ENCODE data around the gene RALBP1. TPM values are rescaled to one million over a fixed set of nuclear protein-coding genes. Genes with fewer than 3 reads are reported as not detected.
A peak's percentile ranks its signal among the peaks of the same experiment; 100 is the strongest.
"Not testable (repeated sequence)": the region's sequence is repeated elsewhere in the genome, so short reads cannot be mapped to it uniquely, and the experiment has no call there.

Gene RALBP1
- total RNA-seq, 1 donor from 2014 or later: 50.3 TPM

DNA sequence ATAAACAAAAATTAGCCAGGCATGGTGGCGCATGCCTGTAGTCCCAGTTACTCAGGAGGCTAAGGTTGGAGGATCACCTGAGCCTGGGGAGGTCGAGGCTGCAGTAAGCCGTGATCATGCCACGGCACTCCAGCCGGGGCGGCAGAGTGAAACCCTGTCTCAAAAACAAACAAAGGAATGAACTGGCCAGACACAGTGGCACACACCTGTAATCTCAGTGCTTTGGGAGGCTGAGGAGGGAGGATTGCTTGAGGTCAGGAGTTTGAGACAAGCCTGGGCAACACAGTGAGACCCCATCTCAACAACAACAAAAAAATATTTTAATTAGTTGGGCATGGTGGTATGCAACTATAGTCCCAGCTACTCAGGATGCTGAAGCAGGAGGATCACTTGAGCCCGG is 24.4 kb upstream of the RALBP1 start:
- intact Hi-C loops (cut with micrococcal nuclease); ATAC-seq; DNase-seq: not testable (repeated sequence)

DNA sequence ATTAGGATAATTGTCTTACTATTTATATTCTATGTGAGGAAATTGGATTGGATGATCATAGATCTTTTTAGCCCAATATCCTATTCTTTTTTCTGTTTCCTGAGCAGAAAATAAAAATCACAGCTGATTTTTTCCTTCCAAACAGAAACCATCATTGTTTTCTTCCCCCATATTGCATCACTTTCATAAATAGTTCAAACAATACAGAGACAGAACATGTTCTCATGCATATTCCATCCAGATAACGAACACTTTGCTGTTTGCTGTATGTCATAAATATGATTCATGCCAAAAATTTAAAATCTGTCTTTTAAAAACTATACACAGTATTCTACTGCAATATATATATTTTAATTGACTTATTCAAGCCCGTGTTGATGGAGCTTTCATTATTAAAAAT is 22.0 kb upstream of the RALBP1 start:
- ATAC-seq: no peak
- intact Hi-C loops (cut with micrococcal nuclease): no loop called here
- DNase-seq: no peak

DNA sequence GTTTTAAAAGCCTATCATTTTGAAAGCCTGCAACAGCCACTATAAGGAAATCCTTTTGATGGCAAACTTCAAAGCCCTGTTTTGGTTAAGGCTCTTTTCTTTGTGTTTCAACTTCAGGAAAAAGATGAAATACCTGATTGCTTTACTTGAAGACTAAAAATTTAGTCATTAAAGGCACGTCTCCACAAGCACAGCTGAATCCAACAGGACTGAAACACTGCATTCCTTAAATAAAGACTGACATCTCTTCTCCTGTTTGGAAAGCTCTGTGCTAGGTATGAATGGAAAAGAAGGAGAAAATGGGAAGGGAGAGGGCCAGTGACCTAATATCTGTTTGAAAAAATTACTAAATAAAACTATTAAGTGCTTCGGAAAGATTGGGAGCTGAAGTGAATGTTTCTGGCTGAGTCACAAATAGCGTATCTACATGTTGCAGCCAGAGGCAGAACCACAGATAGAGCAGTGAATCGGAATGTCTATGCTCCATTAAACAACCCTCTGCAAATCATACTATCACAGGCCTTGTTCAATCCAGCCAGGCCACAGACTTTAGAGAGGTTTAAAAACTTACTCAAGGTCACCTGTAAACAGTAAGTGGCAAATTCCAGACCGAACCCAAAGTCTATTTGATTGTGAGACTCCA is 21.1 kb upstream of the RALBP1 start:
- intact Hi-C loops (cut with micrococcal nuclease): no loop called here
- peak; percentile 55 for ATAC-seq
- DNase-seq: no peak

DNA sequence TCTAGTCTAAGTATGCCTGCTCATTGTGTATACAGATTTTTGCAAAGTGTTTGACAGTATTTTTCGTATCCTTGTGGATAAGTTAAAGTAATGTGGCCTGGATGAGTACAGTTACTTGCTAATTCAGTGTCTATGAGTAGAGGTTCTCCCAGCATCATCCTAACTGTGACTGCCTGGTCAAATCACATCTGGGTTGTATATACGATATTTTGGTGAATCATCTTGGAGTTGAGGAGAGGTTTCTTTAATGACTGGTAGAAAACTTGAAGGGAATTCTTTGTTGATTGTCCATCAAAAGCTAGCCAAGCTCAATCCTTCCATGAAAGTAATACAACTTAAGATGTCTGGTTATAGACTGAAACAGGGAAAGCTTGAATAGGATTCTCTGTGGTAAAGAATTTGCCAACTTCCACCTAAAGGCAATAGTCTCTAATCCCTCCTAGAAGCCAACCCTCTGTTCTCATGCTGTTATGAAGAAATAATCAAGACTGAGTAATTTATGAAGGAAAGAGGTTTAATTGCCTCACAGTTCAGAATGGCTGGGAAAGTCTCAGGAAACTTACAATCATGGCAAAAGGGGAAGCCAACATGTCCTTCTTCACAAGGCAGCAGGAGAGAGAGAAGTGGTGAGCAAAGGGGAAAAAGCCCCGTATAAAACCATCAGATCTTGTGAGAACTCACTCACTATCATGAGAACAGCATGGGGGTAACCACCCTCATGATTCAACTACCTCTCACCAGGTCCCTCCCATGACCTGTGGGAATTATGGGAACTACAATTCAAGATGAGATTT is 19.4 kb upstream of the RALBP1 start:
- DNase-seq: no peak
- ATAC-seq: no peak
- intact Hi-C loops (cut with micrococcal nuclease): no loop called here

DNA sequence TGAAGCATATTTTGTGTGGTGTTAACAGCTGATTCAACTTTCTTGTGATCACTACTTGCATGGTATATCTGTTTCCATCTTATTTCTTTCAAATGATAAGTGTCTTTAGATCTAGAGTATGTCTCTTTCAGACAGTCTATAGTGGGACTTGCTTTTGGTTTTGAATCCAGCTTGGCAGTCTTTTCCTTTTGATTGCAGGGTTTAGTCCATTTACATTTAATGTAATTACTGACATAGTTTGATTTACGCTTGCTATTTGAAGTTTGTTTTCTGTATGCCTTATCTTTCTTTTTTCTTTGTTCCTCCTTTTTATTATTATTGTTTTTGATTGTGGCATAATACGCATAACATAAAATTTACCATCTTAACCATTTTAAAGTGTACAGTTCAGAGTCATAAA is 9.2 kb upstream of the RALBP1 start:
- intact Hi-C loops (cut with micrococcal nuclease): no loop called here
- DNase-seq (no peak), ATAC-seq (no peak)

DNA sequence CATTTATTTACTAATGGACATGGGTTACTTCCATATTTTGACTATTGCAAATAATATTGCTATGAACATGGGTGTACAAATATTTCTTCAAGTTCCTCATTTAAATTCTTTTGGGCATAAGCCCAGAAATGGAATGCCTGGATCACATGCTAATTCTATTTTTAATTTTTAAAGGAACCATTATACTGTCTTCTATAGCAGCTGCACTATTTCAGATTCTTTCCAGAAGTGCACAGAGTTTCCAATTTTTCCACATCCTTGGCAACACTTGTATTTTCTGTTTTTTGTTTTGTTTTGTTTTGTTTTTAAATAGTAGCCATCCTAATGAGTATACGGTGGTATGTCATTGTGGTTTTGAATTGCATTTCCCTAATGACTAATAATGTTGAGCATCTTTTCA is 8.5 kb upstream of the RALBP1 start:
- ATAC-seq (no peak), DNase-seq (no peak)
- intact Hi-C loops (cut with micrococcal nuclease): no loop called here

DNA sequence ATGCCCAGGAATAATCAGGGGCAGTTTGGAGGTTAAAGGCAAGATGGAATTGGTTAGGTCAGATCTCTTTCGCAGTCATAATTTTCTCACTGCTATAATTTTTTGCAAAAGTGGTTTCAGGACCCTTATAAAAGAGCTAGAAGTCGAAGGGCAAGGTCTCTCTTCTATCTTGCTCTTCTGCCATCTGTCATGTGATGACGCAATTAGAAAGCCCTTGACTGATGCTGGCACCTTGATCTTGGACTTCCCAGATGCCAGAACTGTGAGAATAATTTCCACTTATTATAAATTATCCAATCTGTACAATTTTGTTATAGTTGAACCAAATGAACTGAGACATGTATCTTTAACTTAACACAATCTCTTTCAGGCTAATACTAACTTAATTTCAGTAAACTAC is 6.3 kb upstream of the RALBP1 start:
- DNase-seq (no peak), ATAC-seq (no peak)
- intact Hi-C loops (cut with micrococcal nuclease): no loop called here

DNA sequence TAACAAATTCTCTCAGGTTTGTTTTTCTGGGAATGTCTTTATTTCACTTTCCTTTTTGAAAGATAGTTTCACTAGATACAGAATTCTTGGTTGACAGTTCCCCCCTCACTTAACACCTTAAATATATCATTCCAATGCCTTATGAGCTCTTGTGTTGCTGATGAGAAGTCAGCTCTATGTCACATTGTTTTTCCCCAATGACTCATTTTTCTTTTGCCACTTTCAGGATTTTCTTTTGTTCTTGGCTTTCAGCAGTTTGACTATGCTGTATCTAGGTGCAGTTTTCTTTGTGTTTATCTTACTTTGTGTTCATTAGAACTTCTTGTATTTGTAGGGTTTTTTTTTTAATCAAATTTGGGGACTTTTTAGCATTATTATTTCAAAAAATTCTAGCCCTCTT is 5.6 kb upstream of the RALBP1 start:
- intact Hi-C loops (cut with micrococcal nuclease): no loop called here
- DNase-seq (no peak), ATAC-seq (no peak)

DNA sequence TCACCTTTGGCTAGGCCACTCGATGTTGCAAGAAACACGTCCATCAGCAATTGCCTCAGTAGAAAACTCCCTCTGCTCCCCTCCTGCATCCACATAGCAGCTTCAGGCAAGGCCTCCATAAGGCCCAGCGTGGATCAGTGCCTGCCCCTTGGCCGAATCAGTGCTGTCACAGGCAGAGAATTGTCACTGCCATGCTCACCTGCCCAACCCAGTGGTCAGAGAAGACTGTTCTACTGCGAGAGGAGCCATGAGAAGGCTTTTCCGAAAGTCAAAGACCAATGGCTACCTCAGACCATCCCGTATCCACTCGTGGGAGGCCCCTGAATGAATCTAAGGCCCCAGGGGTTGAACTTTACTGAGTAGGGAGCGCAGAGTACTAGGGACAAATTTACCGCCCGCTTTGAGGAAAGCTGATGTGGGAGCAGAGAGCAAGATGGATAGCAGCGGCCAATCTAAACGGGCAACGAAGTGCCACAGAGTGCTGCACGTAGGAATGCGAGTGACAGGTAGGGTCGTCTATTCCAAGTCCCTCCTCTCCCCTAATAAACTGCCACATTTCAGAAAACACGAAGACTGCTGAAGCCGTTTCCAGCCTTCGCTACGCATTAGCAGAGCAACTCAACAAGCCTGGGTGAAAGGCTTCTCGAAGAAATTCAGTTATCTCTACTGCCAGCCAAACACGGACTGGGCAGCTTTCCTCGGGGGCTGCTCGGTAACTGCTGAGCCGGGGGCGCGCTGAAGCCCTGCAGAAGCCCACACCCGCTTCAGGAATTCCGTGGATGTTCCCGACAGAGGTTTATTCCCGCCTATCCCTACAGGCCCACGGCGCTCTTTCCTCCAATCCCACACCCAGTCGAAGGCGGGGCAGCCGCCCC is 968 bp upstream of the RALBP1 start:
- ATAC-seq: peak; percentile 83
- intact Hi-C loops (cut with micrococcal nuclease): no loop called here
- DNase-seq: no peak

DNA sequence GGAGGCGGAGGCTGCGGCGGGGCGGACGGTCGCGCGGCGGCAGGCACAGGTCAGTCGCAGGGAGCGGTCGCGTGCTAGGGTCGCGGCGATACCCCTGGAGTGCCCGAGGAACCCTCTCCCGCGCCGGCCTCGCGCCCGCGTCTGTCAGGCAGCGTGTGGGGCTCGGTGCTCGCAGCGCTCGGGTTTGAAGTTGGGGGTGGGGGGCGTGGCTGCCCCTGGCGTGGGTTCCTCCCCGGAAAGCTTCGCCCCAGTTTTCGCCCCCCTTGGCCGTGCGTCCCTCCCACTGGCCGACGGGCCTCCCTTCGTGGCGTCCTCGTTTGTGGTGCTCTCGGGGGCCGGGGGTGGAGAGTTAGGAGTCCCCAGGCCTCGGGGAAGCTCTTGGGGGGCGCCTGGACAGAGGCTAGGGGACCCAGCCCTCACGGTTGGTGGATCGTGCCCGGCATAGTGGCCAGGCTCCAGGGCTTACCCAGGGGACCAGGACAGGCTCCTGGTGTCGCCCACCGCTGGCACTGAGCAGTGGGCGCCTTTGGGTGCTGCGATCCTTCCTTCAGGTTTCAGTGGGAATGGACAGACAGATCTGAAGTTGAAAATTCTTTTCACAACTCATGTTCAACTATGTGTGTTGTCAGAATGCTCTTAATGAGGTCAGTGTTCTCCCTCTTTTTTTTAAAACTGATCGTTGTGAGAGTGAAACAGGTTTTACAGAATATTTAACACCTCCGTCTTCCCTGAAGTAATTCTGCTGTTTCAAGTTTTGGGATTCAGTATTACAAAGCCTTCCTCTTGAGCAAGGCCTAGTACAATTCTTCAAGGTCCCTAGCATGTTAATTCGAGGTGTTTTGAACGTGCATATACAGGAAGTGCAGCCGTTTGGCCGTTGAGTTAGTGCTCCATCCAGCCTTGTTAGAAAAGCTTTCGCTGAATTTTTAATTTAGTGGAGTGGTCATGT is 604 bp downstream of the RALBP1 start:
- intact Hi-C loops (cut with micrococcal nuclease): no loop called here
- no peak for ATAC-seq
- no peak for DNase-seq

DNA sequence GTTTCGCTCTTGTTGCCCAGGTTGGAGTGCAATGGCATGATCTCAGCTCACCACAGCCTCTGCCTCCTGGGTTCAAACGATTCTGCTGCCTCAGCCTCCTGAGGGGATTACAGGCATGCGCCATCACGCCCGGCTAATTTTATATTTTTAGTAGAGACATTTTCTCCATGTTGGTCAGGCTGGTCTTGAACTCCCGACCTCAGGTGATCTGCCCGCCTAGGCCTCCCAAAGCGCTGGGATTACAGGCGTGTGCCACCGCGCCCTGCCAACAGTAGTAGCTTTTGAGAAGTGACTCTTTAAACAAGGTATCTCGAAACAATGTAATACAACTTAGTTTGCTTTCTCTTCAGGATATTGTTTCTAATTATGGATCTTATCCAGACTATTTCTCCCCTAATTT is 1.6 kb downstream of the RALBP1 start:
- intact Hi-C loops (cut with micrococcal nuclease); ATAC-seq; DNase-seq: not testable (repeated sequence)

DNA sequence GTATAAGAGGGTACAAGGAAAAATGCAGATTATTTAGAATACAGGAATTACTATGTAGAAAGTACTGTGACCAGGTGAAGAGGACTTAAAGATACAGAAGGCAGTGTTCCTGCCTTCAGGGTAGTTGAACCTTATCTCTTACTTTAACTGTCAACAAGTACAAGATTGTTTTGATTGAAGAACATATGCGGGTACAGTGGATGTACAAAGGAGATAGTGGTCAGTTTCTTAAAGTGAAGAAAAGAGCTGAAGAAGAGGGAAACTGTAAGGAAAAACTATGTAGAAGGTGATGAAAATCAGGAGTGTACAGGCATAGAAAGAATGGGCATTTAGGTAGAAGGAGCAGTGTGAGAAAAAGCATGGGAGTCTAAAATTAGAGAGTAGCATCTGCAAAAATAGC is 2.2 kb downstream of the RALBP1 start:
- intact Hi-C loops (cut with micrococcal nuclease): no loop called here
- no peak for ATAC-seq

DNA sequence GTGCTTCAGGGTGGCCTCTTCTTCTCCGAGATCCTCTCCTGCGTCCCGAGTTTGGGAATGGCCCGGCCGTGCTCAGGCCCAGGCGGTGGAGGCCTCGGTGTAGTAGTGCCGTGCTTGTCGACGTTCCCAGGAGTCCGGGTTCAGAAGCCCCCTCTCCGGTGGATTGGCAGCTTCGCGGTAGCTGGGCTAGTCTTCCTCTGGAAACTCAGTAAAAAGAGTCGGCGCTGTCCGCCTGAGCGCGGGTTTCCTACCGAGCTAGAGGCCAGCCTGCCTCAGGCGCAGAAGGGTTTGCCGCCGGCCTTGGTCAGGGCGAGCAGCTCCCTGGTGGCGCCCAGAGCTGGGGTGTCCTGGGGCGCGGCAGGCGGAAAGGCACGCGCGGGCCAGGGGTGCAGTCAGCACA is 3.2 kb downstream of the RALBP1 start:
- intact Hi-C loops (cut with micrococcal nuclease): no loop called here
- peak; percentile 30 for DNase-seq
- ATAC-seq: no peak

More for the DNA sequence above, 2.2 kb downstream of the RALBP1 start:
- no peak for DNase-seq

DNA sequence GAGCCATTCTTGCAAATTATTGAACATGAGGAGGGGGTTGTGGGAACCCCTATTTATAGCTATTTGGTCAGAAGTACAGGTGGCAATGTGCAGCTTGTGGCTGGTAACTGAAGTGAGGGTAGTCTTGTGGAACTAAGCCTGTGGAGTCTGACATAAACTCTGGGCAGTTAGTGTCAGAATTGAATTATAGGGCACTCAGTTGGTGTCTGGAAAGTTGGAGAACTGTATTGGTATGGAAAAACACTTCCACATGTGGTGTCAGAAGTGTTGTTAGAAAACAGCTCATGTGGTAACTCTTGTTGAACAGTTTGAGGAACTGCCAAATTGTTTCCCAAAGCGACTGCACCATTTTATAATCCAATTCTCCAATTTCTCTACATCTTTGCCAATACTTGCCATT is 7.5 kb downstream of the RALBP1 start:
- no peak for ATAC-seq
- intact Hi-C loops (cut with micrococcal nuclease): no loop called here

DNA sequence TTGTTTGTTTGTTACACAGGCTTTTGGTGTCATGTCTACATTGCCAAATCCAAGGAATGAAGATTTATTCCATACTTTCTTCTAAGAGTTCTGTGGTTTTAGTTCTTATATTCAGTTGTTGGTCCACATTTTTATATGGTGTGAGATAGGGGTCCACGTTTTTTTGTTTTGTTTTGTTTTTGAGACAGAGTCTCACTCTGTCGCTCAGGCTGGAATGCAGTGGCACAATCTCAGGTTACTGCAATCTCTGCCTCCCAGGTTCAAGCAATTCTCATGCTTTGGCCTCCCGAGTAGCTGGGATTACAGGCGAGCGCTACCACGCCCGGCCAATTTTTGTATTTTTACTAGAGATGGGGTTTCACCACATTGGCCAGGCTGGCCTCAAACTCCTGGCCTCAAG is 8.2 kb downstream of the RALBP1 start:
- intact Hi-C loops (cut with micrococcal nuclease): no loop called here
- ATAC-seq (no peak), DNase-seq (no peak)

More for the DNA sequence above, 7.5 kb downstream of the RALBP1 start:
- no peak for DNase-seq

DNA sequence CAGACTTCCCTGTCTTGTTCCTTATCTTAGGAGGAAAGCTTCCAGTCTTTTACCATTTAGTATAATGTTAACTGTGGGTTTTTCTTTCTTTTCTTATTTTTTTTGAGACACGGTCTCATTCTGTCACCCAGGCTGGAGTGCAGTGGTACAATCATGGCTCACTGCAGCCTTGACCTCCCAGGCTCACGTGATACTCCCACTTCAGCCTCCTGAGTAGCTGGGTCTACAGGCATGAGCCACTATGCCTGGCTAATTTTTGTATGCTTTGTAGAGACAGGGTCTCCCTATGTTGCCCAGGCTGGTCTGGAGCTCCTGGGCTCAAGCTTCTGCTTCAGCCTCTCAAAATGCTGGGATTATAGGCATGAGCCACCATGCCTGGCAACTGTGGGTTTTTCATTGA is 9.5 kb downstream of the RALBP1 start:
- intact Hi-C loops (cut with micrococcal nuclease); DNase-seq; ATAC-seq: not testable (repeated sequence)

DNA sequence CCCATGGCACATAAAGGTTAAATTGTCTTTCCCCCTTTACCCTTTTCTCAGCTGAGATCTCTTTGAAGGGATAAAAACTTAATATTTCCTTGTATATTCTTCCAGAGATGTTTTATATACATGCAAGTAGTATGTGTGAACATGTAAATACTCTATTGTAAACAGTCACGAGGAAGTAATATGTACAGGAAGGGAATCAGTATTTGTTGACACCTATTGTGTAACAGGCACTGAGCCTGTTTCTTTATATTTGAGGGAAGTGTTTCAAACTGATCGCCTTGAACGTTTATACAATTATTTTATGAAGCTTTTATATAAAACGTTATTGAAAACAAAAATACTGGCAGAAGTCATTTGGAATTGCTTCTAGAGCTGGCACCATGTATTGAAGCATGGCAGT is 13.2 kb downstream of the RALBP1 start:
- intact Hi-C loops (cut with micrococcal nuclease): no loop called here
- ATAC-seq: no peak
- DNase-seq: no peak

DNA sequence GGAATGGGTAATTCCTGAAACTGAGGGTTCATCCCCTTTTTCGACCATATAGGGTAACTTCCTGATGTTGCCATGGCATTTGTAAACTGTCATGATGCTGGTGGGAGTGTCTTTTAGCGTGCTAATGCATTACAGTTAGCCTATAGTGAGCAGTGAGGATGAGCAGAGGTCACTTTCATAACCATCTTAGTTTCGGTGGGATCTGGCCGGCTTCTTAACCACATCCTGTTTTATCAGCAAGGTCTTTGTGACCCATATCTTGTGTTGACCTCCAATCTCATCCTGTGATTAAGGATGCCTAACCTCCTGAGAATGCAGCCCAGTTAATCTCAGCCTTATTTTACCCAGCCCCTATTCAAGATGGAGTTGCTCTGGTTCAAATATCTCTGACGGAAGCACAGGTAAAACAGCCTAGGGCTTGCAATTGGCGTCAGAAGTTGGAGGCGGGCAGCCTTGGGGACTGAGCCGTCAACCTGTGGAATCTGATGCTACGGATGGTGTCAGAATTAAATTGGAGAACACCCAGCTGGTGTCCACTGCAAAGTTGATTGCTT is 19.5 kb downstream of the RALBP1 start:
- no peak for DNase-seq
- intact Hi-C loops (cut with micrococcal nuclease): no loop called here
- no peak for ATAC-seq

DNA sequence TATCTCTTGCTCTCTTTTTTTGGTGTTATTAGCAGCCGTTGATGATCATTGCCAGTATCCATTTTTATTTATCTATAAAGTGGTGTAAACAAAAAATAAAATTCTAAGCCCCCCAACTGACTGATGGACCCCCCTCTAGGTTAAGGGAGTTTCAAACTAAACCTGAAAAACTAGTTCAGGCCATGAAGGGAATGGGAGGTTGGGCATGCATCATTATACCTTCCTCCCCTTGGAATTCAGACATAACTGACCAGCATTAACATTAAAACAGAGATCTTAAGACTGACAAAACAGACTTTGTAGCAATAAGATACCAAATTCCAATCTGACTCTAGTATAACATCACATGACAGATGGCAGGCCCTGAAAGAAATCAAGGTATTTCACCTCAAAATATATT is 20.2 kb downstream of the RALBP1 start:
- no peak for ATAC-seq
- DNase-seq: no peak
- intact Hi-C loops (cut with micrococcal nuclease): no loop called here
